HG02970 (cell line): ENCODE results near the gene TBC1D13.
"Not testable (repeated sequence)": the region's sequence is repeated elsewhere in the genome, so short reads cannot be mapped to it uniquely, and the experiment has no call there.

Source experiments
- ATAC-seq: cut with Tn5 transposase; IDR thresholded peaks from one replicate; pipeline ENCODE4 v1.9.1; 2021; ENCODE audit warnings: mild to moderate bottlenecking, moderate library complexity, moderate number of reproducible peaks; ENCODE audit not compliant: unreplicated experiment, low FRiP score

Gene TBC1D13

DNA sequence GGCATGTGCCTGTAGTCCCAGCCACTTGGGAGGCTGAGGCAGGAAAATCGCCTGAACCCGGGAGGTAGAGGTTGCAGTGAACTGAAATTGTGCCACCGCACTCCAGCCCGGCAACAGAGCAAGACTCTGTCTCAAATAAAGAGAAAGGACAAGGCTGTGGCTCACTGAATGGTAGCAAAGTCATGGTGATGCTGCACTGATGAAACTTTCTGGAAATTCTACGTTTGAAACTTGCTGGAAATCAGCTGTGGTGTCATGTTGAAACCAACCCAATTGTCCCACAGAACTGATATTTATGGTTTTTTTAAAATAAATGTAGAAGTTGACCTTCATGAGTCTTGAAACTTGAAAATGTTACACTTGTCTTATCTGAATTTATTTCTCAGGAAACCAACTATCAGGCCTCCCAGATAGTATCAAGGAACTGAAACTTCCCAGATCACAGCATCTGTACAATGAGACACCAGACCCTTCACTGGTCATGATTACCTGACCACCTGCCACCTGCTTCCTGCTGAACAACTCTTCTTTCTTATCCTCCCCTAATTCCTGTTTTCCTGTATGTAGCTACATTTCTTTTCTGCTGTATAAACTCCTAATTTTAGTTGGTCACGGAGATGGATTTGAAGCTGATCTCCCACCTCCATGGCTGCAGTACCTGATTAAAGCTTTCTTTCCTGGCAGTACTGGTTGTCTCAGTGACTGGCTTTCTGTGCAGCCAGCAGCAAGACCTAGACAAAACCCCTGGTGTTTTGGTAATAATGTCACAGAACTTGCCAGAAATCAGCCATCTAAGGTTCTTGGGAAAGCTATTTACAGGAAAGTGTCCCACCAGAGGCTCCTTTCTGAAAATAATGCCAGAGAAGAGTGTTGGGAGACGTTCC, 5.6 kb upstream of the TBC1D13 start:
- ATAC-seq: no peak

DNA sequence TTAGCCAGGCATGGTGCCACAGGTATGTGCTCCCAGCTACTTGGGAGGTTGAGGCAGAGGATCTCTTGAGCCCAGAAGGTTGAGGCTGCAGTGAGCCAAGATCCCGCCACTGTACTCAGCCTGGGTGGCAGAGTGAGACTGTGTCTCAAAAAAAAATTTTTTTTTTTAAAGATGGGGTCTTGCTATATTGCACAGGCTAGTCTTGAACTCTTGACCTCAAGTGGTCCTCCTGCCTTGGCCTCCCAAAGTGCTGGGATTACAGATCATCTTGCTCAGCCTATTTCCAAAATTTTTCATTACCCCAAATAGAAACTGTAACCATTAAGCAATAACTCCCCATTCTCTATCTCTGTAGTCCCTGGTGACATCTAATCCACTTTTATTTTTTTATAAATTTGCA, 4.4 kb upstream of the TBC1D13 start:
- no peak for ATAC-seq

DNA sequence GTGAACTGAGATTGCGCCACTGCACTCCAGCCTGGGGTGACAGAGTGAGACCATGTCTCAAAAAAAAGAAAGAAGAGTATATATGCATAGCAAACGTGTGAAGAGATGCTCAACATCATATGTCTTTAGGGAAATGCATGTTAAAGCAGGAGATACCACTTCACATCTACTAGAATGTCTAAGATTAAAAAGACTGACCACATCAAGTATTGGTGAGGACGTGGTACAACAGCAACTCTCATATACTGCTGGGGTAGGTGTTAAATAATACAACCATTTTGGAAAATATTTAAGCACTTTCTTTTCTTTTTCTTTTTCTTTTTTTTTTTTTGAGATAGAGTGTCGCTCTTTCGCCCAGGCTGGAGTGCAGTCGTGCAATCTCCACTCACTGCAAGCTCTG, 1.6 kb upstream of the TBC1D13 start:
- ATAC-seq: no peak

DNA sequence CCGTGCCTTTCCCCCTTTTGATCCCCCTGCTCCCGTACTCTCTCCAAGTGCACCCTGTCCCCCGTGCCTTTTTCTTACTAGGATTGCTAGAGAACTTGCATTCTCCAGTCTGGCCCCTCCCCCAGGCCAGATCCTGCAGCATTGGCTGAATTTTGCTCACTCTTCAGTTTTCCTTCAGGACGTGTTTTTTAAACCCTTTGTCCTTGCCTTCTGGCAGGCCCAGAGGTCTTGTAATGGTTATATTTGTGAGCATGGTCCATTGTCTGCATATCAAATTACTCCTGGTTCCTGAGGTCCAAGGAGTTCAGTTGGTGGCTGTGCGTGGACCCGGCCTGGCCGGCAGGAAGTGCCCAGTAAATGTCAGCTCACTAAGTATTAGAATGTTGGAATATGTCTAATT, 606 bp downstream of the TBC1D13 start:
- no peak for ATAC-seq

DNA sequence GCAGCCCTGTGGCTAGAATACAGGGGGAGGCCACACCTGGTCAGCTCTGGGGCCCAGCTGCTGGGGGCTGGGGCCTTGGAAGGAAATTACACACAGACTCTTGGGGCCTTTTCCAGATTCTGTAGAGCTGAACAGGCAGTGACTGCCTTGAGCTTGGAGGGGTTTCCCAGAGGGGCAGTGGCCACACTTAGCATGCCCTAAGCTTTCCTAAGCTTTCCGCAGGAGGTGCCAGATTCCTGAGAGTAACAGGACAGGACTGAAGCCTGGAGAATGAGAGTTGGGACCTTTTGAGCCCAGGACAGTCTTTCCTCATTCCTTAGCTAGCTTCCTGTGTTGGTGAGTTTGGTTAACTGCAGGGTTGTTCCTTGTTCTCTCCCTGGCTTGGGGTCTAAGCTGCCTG, 1.4 kb downstream of the TBC1D13 start:
- ATAC-seq: no peak

DNA sequence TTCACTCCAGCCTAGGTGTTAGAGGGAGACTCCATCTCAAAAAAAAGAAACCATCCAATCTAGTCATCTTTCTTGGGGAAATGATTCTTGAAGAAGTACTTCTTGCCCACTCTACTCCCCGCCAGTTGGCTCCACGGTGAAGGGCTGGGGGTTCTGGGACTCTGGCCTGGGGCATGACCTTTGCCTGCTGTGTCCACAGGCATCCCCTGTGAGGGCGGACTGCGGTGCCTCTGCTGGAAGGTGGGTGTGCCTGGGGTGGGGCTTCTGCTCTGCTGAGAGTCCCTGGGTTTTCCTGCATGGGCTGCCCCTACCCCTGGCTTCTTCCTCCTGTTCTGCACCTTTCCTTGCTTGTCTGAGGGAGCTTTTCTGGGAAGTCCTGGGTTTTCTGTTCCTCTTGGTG, 3.5 kb downstream of the TBC1D13 start:
- ATAC-seq: no peak

DNA sequence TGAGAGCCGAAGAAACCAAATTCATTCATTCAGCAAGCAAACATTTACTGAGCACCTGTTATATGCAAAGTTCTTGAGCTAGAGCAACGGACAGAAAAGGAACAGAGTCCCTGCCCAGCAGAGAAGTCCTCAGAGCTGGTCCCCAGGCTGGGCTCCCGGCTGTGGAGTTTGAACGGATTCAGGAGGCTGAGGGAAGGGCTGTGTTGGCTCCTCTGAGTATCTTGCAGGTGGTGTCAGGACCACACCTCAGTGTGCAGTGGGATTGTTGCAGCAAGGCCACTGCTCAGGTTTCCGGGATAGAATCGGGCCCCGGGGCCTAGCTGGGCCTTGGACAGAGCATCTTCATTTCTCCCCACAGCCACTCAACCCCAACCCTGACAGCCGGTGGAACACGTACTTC, 5.1 kb downstream of the TBC1D13 start:
- no peak for ATAC-seq

DNA sequence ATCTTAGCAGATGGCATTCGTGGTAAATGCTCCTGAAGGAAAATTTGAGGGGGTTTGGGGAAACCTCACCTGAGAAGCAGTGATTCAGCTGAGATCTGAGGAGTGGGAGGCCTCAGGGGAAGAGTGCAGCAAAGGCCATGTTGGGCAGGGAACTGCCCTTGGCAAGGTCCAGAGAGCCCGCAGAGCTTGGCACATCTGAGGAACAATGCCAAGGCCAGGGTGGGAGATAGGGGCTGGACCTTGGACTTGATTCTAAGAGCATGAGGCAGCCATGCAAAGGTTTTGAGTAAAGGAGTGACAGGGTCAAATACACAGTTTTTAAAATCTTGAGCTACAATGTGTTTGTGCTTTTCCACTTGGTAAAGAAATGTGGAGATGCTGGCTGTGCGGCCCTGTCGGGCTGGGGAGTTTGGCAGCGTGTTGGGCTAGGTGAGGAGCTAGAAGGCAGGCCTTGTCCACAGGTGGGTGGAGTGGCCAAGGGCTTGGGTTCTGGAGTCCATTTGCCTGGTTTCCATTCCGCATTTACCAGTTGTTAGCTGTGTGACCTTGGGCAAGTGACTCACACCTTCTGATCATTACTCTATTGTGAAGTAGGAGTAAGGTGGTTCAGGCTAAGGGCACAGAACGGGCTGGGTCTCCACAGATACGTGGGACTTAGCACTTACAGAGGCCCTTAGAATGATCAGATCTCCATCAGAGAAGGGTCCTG, 6.1 kb downstream of the TBC1D13 start:
- ATAC-seq: no peak

DNA sequence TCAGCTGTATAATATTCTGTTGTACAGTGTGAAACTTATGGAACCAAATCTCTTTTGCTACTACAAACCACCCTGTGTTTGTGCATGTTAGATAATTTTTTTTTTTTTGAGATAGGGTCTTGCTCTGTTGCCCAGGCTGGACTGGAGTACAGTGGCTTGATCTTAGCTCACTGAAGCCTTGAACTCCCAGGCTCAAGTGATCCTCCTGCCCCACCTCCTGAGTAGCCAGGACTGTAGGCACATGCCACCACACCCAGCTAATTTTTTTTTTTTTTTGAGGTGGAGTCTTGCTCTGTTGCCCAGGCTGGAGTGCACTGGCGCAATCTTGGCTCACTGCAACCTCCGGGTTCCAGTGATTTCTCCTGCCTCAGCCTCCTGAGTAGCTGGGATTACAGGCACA, 7.9 kb downstream of the TBC1D13 start:
- ATAC-seq: not testable (repeated sequence)

DNA sequence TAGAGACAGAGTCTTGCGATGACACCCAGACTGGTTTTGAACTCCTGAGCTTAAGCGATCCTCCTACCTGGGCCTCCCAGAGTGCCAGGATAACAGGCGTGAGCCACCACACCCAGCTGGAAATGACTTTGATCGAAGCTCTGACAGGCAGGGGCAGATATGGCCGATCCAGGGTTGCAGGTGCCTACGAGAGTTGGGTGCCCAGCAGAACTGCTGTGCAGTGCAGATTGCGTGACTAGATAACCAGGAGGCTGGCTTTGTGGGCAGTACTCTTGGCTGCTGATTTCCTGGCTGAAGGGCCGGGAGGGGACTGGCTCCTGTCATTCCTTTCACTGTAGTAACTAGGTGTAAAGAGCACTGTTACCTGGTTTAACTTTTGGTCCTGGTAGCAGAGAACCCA, 11.8 kb downstream of the TBC1D13 start:
- ATAC-seq: no peak

DNA sequence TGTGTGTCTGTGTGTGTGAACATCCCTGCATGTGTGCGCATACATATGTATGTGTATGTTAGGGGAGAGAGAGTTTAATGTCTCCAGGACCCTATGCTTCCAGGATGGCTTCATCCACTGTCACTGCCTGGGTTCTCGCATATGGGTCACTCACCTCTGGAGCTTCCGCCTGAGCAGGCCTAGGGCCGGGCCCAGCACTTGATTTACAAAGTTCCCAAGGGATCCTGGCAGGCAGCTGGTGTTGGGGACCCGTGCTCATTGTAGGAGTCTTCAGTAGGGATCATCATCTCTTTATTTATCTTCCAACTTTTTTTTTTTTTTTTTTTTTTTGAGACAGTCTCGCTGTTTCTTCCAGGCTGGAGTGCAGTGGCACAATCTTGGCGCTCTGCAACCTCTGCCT, 13.0 kb downstream of the TBC1D13 start:
- ATAC-seq: no peak

DNA sequence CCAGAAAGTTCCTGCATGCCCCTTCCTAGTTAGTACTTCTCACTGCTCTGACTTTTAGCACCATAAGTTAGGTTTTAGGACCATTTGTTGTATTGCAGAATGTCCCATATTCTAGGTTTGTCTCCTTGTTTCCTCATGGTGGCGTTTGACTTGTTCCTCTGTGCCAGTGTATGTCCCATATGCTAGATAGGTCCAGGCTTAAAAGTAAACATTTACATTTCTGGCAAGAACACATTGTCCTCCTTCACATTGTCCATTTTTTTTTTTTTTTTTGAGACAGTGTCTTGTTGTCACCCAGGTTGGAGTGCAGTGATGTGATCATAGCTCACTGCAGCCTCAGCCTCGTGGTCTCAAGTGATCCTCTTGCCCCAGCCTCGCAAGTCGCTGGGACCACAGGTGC, 15.4 kb downstream of the TBC1D13 start:
- no peak for ATAC-seq

DNA sequence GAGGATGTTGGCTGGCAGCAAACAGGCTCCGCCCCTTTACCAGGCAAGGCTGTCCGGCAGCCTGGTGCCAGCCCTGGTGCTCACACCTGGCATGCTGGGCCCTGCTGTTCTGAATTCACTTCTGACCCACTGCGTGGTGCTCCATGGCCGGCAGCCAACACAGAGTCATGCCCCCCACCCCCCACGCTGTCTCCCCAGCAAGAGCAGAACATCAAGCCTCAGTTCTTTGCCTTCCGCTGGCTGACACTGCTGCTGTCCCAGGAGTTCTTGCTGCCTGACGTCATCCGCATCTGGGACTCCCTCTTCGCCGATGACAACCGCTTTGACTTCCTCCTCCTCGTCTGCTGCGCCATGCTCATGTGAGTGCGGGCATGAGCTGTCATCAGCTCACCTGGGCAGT, 18.6 kb downstream of the TBC1D13 start:
- ATAC-seq: no peak

DNA sequence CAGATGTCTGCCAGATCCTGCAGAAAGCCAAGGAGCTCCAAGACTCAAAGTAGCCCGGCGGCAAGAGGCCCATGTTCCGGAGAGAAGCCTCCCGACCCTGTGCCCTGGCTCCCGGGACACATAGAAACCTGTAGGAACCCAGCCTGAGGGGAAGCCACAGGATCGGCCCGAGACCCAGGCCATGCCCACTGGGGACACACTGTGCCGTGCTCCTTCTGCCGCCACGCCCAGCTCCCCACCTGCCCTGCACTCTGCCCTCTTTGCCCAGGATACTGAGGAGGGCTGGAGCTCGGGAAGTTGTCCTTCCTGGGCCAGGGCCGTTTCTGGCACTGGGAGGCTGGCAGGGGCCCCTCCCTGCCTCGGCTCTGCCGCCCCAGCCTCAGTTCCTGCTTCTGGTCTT, 20.8 kb downstream of the TBC1D13 start:
- no peak for ATAC-seq

DNA sequence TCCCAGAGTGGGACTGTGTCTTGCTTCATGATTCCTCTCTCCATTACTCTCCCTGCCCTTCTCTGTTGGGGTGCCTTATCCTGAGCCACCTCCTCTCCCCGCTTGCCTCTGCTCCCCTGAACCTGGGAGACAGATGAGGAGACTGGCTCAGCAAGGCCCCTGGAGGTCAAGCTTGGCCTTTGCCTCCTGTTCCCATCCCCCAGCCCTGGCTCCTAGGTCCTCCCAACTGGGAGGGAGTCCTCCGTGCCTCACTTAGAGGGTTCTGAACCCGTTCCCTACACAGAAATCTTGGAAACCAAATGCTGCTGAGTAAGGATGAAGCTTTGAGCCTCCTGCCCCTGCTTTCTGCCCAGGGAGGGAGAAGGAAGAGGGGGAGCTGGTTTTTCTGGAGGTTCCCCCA, 21.5 kb downstream of the TBC1D13 start:
- no peak for ATAC-seq

DNA sequence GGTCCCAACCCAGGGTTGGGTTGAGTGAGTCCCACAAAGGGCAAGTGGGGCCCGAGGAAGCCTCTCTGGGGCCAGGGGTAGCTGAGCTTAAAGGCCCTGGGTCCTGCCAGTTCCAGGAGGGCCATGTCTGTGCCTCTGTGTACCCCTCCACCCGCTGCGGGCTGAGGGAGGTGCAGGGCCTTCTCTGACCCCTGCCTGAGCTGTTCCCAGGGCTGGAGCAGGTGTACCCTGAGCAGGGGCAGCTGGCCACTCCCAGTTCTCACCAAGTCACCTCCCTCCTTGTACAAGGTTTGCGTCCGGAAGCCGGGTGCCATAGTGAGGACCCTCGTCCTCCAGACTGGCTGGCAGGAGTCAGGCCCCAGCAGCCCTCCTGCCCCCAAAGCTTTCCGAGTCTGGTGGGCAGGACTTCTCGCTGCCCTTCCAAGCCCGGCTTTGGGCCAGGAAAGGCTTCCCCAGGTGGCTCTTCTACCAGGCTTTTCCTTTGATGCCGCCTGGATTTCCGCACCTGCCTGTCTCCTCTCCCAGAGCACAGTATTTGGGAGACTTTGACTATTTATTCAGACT, 22.1 kb downstream of the TBC1D13 start:
- ATAC-seq: no peak

DNA sequence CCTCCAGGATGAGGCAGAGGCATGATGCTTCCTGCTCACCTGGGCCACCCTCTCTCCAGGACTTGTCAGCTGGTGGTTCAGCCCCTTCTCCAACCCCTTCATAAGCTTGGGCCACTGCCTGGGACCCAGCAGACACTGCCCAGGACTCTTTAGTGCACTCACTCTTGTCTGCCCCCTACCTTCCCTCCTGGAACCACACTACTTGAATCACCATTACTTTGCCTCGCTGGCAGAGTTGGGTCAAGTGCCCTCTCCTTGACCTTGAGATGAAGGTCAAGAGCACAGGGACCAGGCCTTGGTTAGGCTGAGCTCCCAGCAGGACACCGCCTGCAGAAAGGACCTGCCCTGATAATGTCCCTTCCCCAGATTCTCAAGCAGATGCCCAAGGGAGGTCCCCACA, 22.8 kb downstream of the TBC1D13 start:
- no peak for ATAC-seq

DNA sequence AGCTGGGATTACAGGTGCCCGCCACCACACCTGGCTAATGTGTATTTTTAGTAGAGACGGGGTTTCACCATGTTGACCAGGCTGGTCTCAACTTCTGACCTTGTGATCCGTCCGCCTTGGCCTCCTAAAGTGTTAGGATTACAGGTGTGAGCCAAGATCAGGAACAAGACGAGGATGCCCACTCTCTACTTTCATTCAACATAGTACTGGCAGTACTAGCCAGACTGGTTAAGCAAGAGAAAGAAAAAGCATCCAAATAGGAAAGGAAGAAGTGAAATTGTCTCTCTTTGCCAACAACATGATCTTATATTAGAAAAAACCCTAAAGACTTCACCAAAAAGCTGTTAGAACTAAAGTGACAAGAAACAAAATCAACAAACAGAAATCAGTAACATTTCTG, 23.8 kb downstream of the TBC1D13 start:
- ATAC-seq: no peak

DNA sequence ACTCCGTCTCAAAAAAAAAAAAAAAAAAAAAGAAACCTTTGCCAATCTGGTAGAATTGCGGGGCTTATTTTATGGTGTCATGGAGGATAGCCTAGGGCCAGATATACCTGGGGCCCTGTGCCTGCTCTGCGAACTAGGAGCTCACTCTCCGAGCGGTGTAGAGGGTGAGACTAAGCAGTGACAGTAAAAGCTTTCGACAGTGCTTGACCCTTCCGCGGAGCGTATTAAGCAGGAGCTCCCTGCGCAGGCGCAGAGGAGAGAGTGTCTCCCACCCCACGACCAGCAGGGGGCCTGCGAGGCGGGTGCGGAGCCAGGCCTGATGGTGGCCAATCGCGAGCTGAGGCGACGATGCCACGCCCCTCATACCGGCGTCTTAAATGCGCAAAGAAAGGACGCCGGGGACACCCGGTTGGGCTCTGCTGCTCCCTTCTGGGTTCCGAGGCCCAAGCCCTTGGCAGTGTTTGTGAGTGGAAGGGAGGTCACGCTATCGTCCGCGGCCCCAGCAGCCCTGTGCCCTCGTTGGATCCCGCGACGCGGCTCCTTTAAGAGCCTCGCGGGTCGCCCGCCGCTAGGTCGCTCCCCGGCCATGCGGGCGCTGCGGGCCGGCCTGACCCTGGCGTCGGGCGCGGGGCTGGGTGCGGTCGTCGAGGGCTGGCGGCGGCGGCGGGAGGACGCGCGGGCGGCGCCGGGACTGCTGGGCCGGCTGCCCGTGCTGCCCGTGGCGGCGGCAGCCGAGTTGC, 31.2 kb downstream of the TBC1D13 start, which contains the start of gene ENDOG:
Gene ENDOG (plus strand): TSS at position 402 of the 740 bp plus-strand sequence. CDS start 185 bp downstream, at position 587.
- ATAC-seq: peak; percentile 89

DNA sequence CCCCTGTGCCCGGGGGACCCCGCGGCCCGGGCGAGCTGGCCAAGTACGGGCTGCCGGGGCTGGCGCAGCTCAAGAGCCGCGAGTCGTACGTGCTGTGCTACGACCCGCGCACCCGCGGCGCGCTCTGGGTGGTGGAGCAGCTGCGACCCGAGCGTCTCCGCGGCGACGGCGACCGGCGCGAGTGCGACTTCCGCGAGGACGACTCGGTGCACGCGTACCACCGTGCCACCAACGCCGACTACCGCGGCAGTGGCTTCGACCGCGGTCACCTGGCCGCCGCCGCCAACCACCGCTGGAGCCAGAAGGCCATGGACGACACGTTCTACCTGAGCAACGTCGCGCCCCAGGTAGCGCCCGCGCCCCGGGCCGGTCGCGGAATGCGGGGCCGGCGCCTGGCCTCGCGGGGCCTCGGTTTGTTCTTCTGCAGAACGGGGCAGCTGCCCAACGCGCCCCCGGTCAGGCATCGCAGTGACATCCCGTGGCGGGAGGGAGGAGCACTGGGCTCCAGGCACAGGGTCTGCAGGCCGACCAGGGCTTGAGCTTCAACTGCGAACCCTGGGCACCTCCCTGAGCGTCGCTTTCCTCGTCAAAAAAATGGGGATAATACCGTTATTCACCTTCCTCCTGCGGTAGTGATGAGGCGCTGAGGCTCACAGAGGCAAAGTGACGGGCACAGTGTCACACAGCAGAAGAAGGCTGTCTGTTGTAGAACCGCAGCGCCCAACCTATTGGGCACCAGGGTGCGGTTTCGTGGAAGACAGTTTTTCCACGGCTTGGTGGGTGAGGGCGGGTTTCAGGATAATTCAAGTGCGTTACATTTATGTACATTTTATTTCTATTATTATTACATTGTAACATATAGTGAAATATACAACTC, 32.0 kb downstream of the TBC1D13 start:
- peak; percentile 25 for ATAC-seq
